ENCODE results near the gene NDUFB11.

DNA sequence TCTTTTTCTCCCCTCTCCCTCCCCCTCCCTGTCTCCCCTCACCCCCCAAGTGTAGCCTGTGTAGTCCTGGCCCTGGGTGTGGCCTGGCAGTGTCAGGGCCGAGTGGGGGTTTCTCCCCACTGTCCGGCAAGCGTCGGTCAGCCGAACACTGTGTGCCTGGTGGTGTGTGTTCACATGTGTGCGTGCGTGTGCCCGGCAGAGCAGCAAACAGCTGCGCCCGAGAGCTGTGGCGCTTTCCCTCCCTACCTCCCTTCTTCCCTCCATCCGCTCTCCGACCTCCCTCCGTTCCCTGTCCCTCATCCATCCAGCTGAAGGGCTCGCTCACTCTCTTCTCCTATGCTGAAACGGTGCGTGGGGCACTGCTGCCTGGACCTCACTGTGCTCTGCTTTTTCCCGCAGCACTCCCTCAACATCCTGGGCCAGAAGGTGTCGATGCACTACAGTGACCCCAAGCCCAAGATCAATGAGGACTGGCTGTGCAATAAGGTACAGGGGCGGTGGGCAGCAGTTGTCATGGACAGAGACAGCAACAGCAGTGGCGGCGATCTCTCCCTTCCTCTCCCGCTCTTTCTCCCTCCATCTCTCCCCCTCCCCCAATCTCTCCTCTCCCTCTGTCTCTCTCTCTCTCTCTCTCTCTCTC lies 31.7 kb upstream of the NDUFB11 start:
- TF ChIP-seq, protein P1, sequence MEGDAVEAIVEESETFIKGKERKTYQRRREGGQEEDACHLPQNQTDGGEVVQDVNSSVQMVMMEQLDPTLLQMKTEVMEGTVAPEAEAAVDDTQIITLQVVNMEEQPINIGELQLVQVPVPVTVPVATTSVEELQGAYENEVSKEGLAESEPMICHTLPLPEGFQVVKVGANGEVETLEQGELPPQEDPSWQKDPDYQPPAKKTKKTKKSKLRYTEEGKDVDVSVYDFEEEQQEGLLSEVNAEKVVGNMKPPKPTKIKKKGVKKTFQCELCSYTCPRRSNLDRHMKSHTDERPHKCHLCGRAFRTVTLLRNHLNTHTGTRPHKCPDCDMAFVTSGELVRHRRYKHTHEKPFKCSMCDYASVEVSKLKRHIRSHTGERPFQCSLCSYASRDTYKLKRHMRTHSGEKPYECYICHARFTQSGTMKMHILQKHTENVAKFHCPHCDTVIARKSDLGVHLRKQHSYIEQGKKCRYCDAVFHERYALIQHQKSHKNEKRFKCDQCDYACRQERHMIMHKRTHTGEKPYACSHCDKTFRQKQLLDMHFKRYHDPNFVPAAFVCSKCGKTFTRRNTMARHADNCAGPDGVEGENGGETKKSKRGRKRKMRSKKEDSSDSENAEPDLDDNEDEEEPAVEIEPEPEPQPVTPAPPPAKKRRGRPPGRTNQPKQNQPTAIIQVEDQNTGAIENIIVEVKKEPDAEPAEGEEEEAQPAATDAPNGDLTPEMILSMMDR (IDR thresholded peaks at IDR 0.05 in 2 of 3, conservative IDR thresholded peaks at IDR 0.05 in 1 of 3; ENCODE audit: borderline replicate concordance in 1 of 3, insufficient read depth in 1 of 3, low read depth in 2 of 3, low read length in 2 of 3) = no peak
- TF ChIP-seq CEBPB (IDR thresholded peaks at IDR 0.05; ENCODE audit: low read depth) (no peak), ZNF274 (IDR thresholded peaks at IDR 0.05; ENCODE audit: low read depth, low read length) (no peak), EZH2 (IDR thresholded peaks at IDR 0.05) (no peak), SIN3A (IDR thresholded peaks at IDR 0.05; ENCODE audit: low read depth) (no peak), POLR2AphosphoS5 (IDR thresholded peaks at IDR 0.05; ENCODE audit: low read depth, low read length) (no peak), EZH2phosphoT487 (IDR thresholded peaks at IDR 0.05; ENCODE audit: borderline replicate concordance) (no peak)
- TF ChIP-seq, protein P2, sequence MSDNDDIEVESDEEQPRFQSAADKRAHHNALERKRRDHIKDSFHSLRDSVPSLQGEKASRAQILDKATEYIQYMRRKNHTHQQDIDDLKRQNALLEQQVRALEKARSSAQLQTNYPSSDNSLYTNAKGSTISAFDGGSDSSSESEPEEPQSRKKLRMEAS (IDR thresholded peaks at IDR 0.05) = no peak
- TF ChIP-seq, protein P3, sequence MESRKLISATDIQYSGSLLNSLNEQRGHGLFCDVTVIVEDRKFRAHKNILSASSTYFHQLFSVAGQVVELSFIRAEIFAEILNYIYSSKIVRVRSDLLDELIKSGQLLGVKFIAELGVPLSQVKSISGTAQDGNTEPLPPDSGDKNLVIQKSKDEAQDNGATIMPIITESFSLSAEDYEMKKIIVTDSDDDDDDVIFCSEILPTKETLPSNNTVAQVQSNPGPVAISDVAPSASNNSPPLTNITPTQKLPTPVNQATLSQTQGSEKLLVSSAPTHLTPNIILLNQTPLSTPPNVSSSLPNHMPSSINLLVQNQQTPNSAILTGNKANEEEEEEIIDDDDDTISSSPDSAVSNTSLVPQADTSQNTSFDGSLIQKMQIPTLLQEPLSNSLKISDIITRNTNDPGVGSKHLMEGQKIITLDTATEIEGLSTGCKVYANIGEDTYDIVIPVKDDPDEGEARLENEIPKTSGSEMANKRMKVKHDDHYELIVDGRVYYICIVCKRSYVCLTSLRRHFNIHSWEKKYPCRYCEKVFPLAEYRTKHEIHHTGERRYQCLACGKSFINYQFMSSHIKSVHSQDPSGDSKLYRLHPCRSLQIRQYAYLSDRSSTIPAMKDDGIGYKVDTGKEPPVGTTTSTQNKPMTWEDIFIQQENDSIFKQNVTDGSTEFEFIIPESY (IDR thresholded peaks at IDR 0.05; ENCODE audit: extremely low read depth, insufficient replicate concordance, low read length) = no peak
